ENCODE data around the gene SP1.

DNA sequence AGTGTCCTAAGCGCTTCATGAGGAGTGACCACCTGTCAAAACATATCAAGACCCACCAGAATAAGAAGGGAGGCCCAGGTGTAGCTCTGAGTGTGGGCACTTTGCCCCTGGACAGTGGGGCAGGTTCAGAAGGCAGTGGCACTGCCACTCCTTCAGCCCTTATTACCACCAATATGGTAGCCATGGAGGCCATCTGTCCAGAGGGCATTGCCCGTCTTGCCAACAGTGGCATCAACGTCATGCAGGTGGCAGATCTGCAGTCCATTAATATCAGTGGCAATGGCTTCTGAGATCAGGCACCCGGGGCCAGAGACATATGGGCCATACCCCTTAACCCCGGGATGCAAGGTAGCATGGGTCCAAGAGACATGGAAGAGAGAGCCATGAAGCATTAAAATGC is 31.0 kb downstream of the SP1 start:
- TF ChIP-seq POLR2A (IDR thresholded peaks at IDR 0.05) (no peak), POLR2AphosphoS5 (IDR thresholded peaks at IDR 0.05) (no peak)
- TF ChIP-seq, protein P1, sequence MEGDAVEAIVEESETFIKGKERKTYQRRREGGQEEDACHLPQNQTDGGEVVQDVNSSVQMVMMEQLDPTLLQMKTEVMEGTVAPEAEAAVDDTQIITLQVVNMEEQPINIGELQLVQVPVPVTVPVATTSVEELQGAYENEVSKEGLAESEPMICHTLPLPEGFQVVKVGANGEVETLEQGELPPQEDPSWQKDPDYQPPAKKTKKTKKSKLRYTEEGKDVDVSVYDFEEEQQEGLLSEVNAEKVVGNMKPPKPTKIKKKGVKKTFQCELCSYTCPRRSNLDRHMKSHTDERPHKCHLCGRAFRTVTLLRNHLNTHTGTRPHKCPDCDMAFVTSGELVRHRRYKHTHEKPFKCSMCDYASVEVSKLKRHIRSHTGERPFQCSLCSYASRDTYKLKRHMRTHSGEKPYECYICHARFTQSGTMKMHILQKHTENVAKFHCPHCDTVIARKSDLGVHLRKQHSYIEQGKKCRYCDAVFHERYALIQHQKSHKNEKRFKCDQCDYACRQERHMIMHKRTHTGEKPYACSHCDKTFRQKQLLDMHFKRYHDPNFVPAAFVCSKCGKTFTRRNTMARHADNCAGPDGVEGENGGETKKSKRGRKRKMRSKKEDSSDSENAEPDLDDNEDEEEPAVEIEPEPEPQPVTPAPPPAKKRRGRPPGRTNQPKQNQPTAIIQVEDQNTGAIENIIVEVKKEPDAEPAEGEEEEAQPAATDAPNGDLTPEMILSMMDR (IDR thresholded peaks at IDR 0.05), result no peak

All from prostate gland (tissue), 2 donors.